ENCODE measurements around the gene THSD1. TPM values are rescaled to one million over a fixed set of nuclear protein-coding genes. Genes with fewer than 3 reads are reported as not detected.

The THSD1 gene
- total RNA-seq, 4 donors from 2014 or later, result 6.1 to 12.8 (median 7.9) TPM

GRCh38 chr13:52428295-52428694 lies 22.3 kb upstream of the THSD1 start:
- TF ChIP-seq POLR2A (IDR thresholded peaks at IDR 0.05) (no peak), CTCF (IDR thresholded peaks at IDR 0.05) (no peak)
- H3K36me3 ChIP-seq, result peaks cover 22 to 44% of the 10 kb centered on the region in 2 donors
- intact Hi-C loops (cut with DNase I), result no loop called here
- H3K27ac ChIP-seq, result no peak overlapping the region
- no peaks in the 10 kb centered on the region for H3K4me1 ChIP-seq
- 87 to 88% methylated on average over 2 of the region's 2 CpGs for WGBS, 2 donors
- H3K4me3 ChIP-seq (replicated peaks in 1 of 3), result no peak overlapping the region
- DNase-seq, result no peak
- H3K9me3 ChIP-seq, result no peaks in the 10 kb centered on the region
- no peaks in the 10 kb centered on the region for H3K27me3 ChIP-seq

- no peak overlapping the region for H3K27ac ChIP-seq
- DNase-seq, result no peak
- H3K4me3 ChIP-seq (replicated peaks in 1 of 3), result no peak overlapping the region
- intact Hi-C loops (cut with DNase I), result no loop called here
- H3K36me3 ChIP-seq, result peaks cover 28 to 51% of the 10 kb centered on the region in 2 donors
- H3K9me3 ChIP-seq, result no peaks in the 10 kb centered on the region
- TF ChIP-seq POLR2A (IDR thresholded peaks at IDR 0.05) (no peak), CTCF (IDR thresholded peaks at IDR 0.05) (no peak)
- 90 to 97% methylated on average over 3 of the region's 3 CpGs for WGBS, 2 donors
- no peaks in the 10 kb centered on the region for H3K27me3 ChIP-seq
- no peaks in the 10 kb centered on the region for H3K4me1 ChIP-seq
Observed at GRCh38 chr13:52421216-52421615, 15.2 kb upstream of the THSD1 start.

- Histone ChIP-seq H3K9me3 (no peaks in the 10 kb centered on the region), H3K27ac (no peak overlapping the region), H3K4me1 (no peaks in the 10 kb centered on the region), H3K36me3 (peaks cover 10 to 42% of the 10 kb centered on the region in 2 donors), H3K4me3 (replicated peaks in 1 of 3) (no peak overlapping the region), H3K27me3 (no peaks in the 10 kb centered on the region)
- TF ChIP-seq CTCF (IDR thresholded peaks at IDR 0.05), result no peak
- no peak for TF ChIP-seq POLR2A (IDR thresholded peaks at IDR 0.05)
- 25 to 34% methylated on average over 1 of the region's 1 CpG for WGBS, 2 donors
- intact Hi-C loops (cut with DNase I), result no loop called here
- no peak for DNase-seq
Observed at GRCh38 chr13:52419080-52419479, 13.1 kb upstream of the THSD1 start.

- H3K4me3 ChIP-seq (replicated peaks in 1 of 3), result no peak overlapping the region
- TF ChIP-seq POLR2A (IDR thresholded peaks at IDR 0.05), result no peak
- TF ChIP-seq CTCF (IDR thresholded peaks at IDR 0.05), result no peak
- no peaks in the 10 kb centered on the region for H3K27me3 ChIP-seq
- 71 to 87% methylated on average over 1 of the region's 1 CpG for WGBS, 2 donors
- H3K4me1 ChIP-seq, result no peaks in the 10 kb centered on the region
- no peak overlapping the region for H3K27ac ChIP-seq
- no peaks in the 10 kb centered on the region for H3K9me3 ChIP-seq
- H3K36me3 ChIP-seq, result peaks cover 0 to 29% of the 10 kb centered on the region in 2 donors
- DNase-seq, result no peak
- intact Hi-C loops (cut with DNase I), result no loop called here
Observed at GRCh38 chr13:52414963-52415362, 9.0 kb upstream of the THSD1 start.

GRCh38 chr13:52414051-52414450 lies 8.1 kb upstream of the THSD1 start:
- no peaks in the 10 kb centered on the region for H3K4me1 ChIP-seq
- DNase-seq, result no peak
- no peak overlapping the region for H3K4me3 ChIP-seq (replicated peaks in 1 of 3)
- 98 to 99% methylated on average over 1 of the region's 1 CpG for WGBS, 2 donors
- H3K36me3 ChIP-seq, result peaks cover 0 to 29% of the 10 kb centered on the region in 2 donors
- no peaks in the 10 kb centered on the region for H3K9me3 ChIP-seq
- no peak overlapping the region for H3K27ac ChIP-seq
- TF ChIP-seq POLR2A (IDR thresholded peaks at IDR 0.05) (no peak), CTCF (IDR thresholded peaks at IDR 0.05) (no peak)
- no peaks in the 10 kb centered on the region for H3K27me3 ChIP-seq
- intact Hi-C loops (cut with DNase I), result no loop called here
